Measurements from ENCODE around the gene NAA15. TPM values are rescaled to one million over a fixed set of nuclear protein-coding genes. Genes with fewer than 3 reads are reported as not detected.
"Not testable (repeated sequence)": the region's sequence is repeated elsewhere in the genome, so short reads cannot be mapped to it uniquely, and the experiment has no call there.

The NAA15 gene
- total RNA-seq, 1 donor from 2014 or later, result 35.6 TPM

DNA sequence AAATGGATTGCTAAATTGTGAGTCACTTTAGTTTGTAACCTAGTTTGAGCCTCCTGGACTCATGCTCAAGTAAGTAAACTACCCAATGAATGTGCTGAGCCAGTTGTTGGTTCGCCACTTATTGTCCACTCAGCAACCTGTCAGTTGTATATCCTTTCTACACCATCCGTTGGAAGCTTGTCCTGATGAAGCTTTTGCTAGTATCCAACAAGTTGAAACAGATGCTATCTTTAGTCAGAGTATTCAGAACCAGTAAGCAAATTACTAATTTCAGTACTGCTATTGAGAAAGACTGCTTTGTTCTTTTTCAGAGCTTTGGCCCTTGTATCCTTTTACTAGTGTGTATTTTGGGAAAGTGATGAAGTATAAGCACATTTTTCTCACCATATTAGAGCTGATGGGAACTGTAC is 4.3 kb upstream of the NAA15 start:
- DNase-seq, result no peak

DNA sequence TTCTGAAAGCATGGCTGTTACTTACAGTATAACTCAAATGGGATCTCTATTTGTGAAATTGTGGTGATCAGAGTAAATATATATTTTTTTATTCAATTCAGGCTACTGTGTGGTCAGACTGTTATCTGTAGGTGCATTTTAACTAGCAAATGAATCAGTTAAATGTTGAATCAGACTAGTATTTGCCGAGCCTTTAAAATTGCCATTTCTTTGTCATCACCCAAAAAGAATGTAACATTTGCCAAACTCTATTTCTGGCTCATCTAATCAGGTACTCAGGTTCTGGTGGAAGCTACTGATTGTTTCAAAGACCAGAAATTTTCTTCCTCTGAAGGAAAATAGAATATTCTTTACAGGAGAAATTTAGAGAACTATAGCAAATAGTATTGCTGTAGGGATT is 1.8 kb upstream of the NAA15 start:
- DNase-seq, result no peak

GRCh38 chr4:139300431-139301112 is 733 bp upstream of the NAA15 start:
- no peak for DNase-seq

DNA sequence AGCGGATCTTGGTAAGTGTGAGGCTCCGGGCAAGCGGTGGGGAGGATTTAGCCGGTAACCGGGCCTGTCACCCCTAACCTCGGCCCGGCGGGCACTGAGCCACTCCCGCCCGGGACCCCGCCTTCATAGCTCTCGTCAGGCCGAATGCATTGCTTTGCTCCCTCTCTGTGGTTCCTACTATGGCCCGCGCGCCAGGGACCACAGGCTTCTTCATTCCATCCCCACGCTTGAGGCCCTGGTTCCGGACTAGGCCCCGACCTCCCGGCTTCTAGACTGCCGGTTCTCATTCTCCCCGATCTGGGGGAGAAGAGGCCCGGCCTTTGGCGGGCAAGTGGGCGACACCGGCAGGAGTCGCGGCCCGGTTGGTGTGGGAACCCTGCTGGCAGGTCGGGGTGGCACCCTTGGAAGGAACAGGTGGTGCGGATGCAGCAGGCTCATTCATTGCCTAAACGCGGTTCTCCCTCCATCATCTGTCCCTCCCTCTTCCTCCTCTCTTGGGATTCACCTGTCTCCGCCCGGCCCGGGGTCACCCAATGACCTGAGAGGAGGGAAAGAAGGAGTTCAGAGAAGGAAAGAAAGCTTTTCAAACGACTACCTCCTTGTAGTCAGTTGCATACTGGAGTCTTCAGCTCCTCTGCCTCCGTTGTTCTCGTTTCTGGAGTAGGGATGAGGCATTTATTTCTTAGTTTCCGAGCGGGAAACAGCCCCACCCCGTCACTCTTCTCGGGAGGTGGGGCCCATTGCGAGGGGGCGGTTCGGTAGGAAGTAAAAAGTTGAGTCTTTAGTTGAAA is 711 bp downstream of the NAA15 start, which contains the start of gene NDUFC1:
NDUFC1 (minus strand) TSS at position 657 of the 791 bp plus-strand sequence. CDS start 6,679 bp downstream, outside the sequence.
- DNase-seq, result peak; percentile 52

DNA sequence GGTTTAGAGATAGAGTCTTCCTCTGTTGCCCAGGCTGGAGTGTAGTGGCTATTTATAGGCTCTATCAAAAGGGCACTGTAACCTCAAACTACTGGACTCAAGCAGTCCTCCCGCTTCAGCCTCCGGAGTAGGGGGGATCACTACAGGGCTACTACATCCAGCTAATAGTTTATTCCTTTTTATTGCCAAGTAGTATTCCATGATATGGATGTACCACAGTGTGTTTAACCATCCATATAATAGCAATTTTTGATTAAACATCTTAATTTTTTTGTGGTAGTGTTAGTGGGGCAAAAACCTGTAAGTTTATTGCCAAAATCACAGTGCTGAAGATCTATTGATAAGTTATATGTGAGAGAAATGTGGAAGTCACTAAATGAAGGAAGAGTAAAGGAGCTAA is 3.6 kb downstream of the NAA15 start:
- DNase-seq, result no peak

GRCh38 chr4:139311909-139312308 is 10.6 kb downstream of the NAA15 start:
- DNase-seq, result no peak

DNA sequence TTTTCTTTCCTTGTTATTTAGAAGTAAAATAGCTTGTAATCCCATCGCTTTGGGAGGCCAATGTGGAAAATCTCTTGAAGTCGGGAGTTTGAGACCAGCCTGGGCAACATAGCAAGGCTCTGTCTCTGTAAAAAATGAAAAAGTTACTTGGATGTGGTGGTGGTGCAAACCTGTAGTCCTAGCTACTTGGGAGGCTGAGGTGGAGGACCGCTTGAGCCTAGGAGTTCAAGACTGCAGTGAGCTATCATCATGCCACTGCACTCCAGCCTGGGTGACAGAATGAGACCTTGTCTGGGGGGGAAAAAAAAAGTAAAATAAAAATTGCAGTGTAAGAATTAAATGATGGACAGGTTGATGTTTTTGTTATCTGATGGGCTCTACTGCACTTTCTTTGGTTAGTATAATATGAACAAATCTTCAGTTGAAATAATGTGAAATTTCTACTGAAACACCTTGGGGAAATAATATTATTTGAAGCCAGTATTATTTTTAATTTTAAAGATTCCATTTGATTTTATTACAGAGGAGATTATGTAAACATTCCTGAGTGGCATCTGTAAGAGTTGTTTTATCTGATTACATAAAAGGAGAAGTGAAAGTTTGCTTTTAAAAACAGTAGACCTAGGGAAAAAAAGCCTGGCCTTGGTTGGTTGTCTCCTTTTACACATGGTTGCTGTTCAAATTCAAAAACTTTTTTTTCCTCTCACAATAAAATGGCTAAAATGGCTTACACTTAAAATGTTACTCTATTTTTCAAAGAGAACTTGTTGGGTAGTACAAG is 11.4 kb downstream of the NAA15 start:
- no peak for DNase-seq

- not testable (repeated sequence) for DNase-seq
Observed at GRCh38 chr4:139313414-139313813, 12.1 kb downstream of the NAA15 start.

DNA sequence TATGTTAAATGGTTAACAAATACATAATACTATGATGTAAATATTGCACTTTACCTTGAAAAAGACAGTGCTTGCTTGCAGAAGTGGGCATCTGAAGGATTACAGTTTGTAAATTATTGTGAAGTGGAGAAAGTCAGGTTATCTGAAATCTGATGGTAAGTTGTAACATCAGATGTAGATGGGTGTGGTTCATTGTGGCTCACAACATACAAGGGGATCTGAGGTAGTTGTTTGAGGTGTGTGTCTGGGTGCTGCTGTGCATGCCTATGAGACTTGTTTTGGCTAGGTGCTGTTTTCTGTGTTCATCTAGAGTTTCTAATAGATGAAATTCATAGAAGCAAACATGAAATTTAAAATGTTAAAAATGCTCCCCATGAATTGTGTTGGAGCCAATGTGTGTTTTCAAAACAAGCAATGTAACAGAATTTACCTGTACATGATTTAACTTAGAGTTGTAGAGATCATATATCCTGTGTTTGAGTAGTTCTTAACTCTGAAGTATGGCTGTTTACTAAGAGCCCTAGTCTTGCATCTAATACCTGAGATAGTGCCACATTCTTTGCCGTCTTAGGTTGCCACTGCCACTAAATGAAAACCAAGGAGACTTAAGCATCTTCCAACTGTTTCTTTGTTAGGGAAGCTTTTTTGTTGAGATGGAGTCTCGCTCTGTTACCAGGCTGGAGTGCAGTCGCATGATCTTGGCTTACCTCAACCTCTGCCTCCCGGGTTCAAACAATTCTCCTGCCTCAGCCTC is 12.9 kb downstream of the NAA15 start:
- DNase-seq, result no peak

GRCh38 chr4:139315221-139315675 is 13.9 kb downstream of the NAA15 start:
- no peak for DNase-seq

GRCh38 chr4:139316733-139317132 is 15.4 kb downstream of the NAA15 start:
- no peak for DNase-seq

GRCh38 chr4:139317635-139318034 is 16.3 kb downstream of the NAA15 start:
- no peak for DNase-seq

DNA sequence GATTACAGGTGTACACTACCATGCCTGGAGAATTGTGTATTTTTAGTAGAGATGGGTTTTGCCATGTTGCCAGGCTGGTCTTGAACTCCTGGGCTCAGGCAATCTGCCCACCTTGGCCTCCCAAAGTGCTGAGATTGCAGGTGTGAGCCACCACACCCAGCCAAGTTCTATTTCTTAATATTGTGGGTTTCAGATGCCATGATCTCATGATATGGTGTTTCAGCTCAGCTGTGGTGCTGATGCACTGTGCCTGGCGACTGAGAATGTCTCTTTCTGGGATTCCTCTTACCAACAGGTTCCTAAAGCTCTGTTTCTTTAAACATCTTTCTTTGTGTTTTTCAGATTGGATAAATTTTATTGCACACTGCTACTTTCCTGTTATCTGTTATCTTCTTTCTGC is 18.3 kb downstream of the NAA15 start:
- DNase-seq, result no peak

DNA sequence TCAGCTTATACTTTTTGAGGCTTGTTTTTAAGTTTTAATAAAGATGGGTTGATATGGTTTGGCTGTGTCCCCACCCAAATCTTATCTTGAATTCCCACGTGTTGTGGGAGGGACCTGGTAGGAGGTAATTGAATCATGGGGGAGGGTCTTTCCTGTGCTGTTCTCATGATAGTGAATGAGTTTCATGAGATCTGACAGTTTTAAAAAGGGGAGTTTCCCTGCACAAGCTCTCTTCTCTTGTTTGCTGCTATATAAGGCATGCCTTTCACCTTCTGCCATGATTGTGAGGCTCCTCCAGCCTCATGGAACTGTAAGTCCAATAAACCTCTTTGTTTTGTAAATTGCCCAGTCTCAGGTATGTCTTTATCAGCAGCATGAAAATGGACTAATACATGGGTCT is 20.8 kb downstream of the NAA15 start:
- DNase-seq, result not testable (repeated sequence)

DNA sequence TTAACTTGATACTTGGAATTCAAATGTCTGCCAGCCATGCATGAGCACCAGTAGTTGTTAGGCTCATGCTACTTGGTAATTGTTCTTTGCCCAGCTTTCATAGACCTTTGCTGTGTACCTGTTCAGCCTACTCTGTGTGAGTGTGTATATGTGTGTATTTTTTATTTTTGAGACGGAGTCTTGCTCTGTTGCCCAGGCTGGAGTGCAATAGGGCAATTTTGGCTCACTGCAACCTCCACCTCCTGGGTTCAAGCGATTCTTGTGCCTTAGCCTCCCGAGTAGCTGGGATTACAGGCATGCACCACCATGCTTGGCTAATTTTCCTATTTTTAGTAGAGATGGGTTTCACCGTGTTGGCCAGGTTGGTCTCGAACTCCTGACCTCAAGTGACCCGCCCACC is 21.2 kb downstream of the NAA15 start:
- DNase-seq, result not testable (repeated sequence)

- DNase-seq, result no peak
Observed at GRCh38 chr4:139324620-139325019, 23.3 kb downstream of the NAA15 start.

DNA sequence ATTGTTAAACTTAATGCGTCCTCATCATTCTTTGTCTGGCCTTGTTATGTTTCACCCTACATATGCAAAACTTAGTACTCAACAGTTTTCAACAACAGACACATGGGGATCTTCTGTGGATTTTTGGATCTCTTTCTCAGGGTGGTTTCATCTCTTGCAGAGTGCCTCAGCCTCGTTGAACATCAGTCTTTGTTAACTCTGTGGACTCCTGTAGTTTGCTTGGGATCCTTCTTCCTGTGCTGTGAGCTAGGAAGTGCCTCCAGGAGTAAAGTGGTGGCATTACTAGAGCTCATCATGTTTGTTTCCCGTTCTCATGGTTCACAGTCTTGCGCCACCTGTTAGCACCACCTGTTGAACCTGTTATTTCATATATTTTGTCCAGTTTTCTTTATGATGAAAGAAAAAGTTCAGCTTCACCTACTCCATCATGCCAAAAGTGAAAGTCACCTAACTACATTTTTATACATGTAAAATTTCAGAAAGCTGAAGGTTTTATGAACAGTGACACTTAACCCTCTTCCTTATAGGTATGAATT is 28.4 kb downstream of the NAA15 start:
- no peak for DNase-seq

DNA sequence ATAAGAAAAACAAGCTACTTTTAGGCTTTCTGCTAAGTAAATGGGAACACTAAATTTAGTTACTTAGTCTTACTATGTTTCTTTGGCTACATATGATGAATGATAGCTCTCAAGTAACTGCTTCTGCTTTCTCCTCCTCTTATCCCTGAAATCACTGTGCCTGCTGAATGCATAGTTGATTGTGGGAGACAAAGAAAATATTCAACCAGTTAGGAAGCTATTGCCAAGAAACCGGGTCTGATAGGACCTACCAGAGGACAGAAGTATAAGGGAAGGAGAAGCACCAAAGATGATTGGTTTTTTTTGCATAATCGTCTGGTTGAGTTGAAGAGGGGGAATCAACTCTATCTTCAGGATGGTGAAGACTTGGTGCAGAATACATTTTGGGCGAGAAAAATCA is 29.0 kb downstream of the NAA15 start:
- DNase-seq, result no peak

DNA sequence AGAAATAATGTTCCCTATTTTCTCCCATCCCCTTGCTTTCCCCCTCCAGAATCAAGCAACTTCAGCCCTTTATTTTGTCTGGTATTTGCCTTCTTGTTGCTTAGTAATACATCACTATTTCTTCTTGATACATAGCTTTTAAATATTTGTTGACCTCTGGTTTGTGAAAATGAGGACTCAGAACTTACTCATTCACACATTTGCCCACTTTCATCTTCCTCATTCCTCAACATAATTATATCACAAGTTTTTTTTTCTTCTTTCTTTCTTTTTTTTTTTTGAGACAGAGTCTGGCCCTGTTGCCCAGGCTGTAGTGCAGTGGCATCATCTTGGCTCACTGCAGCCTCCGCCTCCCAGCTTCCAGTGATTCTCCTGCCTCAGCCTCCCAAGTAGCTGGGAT is 29.9 kb downstream of the NAA15 start:
- DNase-seq, result no peak

GRCh38 chr4:139333046-139333445 is 31.7 kb downstream of the NAA15 start:
- no peak for DNase-seq

GRCh38 chr4:139337612-139338011 is 36.3 kb downstream of the NAA15 start:
- no peak for DNase-seq

GRCh38 chr4:139361301-139361700 is 60.0 kb downstream of the NAA15 start:
- DNase-seq, result no peak
